Endometrium (tissue), 2 donors: ENCODE measurements around the gene HLA-DMB.

Experiments
- FAIRE-seq: peaks from 2 replicates; lab custom pipeline; 2012; peaks lifted over from hg19 to GRCh38; lab: Jason Lieb, UNC
- donor health status: control.
- donor health status: control.

HLA-DMB gene

DNA sequence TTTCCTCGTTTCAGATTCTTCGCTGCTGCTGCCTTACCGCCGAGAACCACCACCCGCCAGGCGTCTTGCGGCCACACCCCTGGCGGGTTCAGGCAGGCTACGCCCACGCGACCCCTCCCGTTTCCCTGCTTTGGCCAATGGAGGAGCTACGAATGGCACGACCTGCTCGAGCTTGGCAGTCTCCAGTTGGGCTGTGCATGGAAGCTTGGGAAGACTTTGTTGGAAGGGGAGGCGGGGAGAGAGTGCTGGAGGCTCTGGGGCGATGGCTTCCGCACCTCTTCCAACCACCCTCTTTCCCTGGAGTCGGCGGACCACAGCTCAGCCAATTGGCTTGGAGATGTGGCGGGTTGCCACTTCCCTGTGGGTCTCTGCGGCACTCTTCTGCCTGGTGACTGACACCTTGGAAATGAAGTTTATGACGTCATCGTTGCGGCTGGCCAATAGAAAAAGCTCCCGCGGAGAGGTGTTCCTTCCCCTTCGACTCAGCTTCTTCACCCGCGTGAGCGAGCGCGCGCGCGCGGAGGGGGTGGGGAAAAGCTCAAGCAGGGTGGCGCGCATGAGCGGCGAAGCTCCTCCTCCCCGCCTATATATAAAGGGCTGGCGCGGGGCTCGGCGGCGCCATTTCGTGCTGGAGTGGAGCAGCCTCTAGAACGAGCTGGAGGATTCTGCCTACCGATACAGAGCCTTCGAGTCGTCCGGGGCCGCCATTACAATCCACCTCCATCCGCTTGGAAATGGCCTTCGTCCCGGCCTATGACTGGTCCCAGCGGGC is 30.9 kb upstream of the HLA-DMB start:
- FAIRE-seq = peak; percentile 94

- no peak for FAIRE-seq
Measured at GRCh38 chr6:32971242-32971580, 30.4 kb upstream of the HLA-DMB start.

GRCh38 chr6:32970413-32971241 is 29.8 kb upstream of the HLA-DMB start:
- no peak for FAIRE-seq

DNA sequence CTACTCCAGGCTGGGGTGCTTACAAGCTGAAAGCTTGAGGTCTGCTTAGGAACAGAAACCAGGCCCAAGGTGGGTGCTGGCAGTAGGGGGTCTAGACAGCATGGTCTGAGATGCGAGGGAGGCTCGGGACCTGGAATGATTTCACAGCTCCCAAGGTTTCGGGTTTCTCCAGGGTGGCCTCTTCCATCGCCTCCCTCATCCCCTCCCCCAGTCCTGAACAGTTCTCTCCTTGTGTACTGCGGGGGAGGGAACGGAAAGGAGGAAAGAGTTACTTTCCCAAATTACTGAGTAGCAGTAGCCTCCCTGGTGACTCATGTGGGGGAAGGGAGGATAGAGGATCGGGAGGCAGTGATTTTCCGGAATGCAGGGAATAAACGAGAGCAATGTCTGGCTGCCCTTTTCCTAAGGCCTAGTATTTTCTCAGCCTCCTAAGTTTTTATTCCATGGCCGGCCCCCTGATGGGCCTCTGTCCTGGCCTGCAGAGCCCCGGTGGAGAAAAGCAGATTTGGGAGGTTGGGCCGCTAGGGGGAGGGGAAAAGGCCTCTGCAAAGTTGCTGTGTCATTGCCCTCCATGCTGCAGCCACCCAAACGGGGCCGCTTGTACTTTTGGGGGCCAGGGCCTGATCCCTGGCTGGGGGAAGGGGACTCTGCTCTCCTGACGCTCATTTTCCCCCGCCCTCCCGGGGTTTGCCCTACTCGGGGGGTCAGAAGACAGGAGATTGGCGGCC is 29.0 kb upstream of the HLA-DMB start:
- FAIRE-seq = no peak

DNA sequence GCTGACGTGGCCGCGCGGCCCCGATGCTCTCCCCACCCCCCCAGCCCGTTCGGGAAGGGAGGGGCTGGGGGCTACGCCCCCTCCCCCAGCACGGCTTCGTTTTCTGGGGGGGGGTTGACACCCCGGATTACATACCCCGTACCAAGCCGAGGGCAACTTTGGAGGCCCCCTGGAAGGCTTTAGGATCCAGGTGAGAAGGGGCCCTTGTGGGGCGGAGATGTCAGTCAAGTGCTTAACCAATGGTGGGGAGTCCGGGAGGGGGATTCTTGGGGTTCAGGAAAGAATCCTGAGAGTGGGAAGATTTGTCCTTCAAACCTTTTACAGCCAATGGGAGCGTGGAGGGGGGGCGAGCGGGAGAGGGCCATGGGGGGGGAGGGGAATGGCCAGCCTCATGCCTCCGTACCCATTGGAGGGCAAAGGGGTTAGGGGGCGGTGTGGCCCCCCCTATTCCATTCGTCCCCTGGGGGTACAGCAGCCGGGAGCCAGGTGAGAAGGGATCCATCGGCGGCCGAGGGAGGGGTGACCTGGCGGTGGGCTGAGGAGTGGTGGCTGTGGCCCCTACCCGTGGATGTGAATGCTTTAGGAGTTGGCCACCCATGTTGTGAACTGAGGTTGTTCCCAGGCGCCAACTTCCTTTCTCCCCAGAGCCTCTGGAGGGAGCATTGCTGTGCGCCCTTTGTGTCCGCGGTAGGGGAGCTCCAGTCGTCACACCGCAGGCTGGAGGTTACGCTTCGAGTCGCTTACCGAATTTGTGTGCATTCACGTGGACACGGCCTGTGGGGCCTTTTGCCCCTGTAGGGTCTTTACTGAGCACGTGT is 28.2 kb upstream of the HLA-DMB start:
- FAIRE-seq = no peak

DNA sequence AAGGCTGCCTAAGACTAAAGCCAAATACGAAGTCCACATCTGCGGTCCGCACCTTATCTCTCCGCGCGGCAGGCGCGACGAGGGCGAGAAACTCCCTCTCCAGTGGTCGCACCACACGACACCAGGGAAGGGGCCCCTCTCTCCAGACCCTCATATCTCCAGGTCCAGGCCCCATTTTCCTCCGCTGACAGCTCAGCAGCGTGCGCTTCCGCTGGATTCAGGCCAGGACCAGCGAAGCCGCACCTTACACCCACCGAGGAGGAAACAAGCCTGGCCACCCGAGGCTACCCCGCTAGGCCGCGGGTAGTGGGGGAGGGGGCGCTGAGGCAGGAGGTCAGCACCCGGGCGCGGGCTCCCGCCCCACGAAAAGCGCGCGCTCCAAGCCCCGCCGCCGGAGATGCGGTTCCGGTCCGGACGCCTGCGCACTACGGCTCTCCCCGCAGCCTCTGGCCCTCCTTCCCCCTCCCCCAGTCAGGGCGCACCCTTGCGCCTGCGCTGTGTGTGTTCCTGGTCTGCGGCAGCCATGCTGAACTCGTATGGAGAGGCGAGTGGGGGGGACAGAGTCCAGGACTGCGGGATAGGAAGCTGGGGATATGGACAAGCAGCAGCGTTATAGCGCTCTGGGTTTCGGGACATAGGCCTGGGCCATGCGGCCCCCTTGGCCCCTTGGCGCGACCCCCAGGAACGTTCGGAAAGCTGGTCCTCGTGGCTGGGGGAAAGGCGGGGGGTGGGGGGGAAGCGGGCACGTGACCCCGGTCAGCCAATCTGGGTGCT is 27.5 kb upstream of the HLA-DMB start, which contains the start of gene BRD2:
Gene BRD2, plus strand, starts transcription at position 502 of the 774 bp plus-strand sequence. CDS start 4,305 bp downstream, outside the sequence.
- FAIRE-seq = no peak

- FAIRE-seq = no peak
Measured at GRCh38 chr6:32967151-32968091, 26.6 kb upstream of the HLA-DMB start.

DNA sequence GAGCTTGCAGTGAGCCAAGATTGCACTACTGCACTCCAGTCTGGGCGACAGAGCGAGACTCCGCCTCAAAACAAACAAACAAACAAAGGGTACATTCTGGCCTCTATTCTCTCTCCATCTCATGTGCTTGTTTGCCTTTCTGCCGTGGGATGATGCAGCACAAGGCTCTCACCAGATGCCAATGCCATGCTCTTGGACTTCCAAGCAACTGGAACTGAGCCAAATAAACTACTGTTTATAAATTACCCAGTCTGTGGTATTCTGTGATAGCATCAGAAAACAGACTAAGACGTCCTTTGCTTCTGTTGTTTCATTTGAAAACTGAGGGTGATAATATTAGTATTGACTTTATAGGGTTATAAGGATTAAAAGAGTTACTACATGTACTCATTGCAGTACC is 23.9 kb upstream of the HLA-DMB start:
- FAIRE-seq = no peak

DNA sequence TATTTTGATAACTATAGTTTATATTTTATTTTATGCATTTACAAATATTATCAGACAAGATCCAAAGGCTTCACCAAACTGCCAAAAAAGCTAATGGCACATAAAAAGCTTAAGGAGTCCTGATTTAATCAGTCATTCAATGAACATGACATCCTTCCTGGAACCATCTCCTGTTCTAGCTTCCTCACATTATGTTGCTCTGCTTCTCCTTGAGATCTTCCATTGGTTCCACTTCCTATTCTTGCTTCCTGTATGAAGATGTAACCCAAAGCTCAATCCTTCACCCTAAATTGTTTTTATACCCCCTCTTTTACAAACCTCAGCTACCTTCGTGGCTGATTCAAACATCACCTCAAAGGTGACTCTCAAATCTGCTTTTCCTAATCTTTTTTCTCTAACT is 23.0 kb upstream of the HLA-DMB start:
- no peak for FAIRE-seq

GRCh38 chr6:32962213-32962826 is 21.5 kb upstream of the HLA-DMB start:
- no peak for FAIRE-seq

DNA sequence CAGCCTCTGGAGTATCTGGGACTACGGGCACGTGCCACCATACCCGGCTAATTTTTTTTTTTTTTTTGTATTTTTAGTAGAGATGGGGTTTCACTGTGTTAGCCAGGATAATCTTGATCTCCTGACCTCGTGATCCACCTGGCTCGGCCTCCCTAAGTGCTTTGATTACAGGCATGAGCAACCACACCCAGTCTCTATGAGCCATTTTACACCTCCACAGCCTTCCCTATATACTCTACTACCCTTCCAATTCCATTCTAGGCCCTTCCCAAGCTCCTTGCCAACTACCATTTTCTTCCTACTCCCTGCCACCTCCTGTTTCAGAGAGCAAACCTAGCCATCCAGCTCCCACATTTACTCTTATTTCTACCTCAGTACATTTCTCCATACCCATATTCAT is 19.7 kb upstream of the HLA-DMB start:
- no peak for FAIRE-seq

DNA sequence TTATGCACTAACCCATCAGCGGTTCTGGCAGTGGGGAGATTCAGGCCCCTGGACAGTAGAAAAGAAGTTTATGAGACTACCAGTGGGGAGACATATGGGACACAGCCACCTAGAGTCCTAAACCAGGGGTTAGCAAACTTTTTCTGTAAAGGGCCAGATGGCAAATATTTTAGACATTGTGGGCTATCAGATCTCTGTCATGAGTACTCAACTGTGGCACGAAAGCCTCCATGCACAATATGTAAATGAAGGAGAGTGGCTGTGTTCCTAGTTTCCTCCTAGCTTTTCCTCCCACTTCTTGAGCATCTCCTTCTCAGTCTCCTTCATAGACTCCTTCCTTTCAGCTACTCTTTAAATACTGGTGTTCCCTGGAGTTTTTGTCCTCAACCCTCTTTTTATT is 15.3 kb upstream of the HLA-DMB start:
- no peak for FAIRE-seq

DNA sequence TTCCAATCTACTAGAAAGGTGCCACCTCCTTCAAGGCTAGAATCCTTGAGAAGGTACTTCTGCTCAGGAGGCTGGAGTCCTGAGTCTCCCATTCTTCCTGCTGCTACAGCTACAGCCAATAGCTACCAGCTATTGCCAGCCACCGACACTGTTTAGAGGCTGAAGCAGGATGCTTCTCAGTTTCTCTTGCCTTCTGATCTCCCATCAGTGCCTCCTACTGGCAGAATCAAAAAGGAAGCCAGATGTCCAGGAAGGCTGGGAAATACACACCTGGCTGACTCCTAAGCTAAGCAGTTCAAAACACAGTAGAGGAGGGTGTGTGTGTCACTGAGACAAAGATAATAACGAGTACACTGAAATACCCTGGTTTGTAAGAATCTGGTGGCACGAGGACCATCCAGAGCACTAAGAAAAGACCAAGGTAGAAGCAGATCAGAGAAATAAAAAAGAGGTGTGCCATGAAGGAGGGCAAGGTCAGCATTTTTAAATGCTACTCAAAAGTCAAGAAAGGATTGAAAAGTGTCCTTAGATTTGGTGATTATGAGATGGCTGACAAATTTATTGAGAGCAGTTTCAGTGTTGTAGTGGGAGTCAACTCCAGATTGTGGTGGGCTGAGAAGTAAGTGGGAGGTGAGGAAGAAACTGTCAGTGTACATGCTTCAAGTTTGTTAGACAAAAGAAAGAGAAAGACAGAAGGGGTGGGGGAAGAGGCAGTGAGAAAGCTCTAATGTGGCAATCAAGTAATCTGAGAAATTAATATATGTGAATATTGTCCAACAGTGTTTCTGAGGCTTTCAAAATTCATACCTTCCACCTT is 14.4 kb upstream of the HLA-DMB start:
- no peak for FAIRE-seq

DNA sequence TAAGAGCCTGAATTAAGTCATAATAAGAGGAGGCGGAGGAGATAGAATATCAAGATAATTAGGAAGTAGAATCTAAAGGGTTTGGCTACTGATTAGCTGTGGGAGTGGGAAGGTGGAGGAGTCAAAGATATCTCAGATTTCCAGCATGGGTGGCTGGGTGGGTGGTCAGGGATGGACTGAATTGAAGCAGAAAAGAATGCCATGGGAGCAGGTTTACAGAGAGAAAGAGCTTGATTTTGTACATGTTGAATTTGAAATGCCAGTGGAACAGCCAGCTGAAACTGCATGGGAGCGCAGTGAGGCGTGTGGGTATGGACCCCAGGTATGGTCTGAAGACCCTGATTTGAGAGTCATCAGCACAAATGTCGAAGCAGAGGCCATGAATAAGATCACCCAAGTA is 13.4 kb upstream of the HLA-DMB start:
- FAIRE-seq = no peak

DNA sequence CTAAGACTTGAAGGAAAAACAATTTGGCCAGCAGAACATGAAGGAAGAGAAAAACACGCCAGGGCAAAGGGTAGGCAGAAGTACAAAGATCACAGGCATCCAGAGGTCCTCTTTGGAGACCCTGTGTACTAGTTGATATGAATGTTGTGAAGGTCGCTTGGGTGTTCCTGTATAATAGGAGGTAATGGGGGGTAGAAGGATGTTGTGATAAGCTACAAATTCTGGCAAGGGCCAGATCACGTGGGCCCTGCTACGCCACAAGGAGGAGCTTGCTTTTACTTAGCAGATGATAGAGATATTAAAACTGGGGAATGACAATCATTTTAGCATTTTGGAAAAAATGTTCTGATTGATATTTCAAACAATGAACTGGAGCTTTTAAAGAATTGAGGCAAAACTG is 12.9 kb upstream of the HLA-DMB start:
- no peak for FAIRE-seq

GRCh38 chr6:32952817-32953739 is 12.2 kb upstream of the HLA-DMB start, which contains the start of gene HLA-DMA:
Gene HLA-DMA (minus strand): TSS chr6:32953097. CDS start chr6:32953036, 61 bp downstream.
- FAIRE-seq = peak; percentile 84

DNA sequence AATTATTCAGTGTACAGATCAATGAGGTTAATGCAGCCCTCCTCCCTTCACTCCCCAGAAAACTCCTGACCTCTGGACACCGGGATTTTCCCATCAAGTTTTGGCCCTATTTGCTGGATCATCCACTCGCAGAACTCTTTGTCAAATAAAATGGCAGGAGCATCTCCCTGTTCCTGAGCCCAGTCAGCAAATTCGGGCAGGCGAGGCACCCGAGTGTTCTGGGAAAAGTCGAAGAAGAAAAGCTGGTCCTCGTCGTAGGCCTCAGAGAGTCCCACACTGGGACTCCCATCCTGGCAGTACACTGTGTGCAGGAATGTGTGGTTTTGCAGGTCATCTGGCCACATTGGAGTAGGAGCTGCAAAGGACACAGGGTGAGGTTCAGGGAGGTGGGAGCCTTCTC is 9.6 kb upstream of the HLA-DMB start:
- no peak for FAIRE-seq
